Lower leg skin (tissue), 4 donors: ENCODE measurements around the gene CHD2. TPM values are rescaled to one million over a fixed set of nuclear protein-coding genes. Genes with fewer than 3 reads are reported as not detected.

Source experiments
- DNase-seq, 2 donors: peaks; one replicate each; pipeline ENCODE4 v3.0.0-alpha.2; 2019; ENCODE audit warnings: low spot score in 2 of 2
- H3K4me3 ChIP-seq: fragments of 200-600 bp; sonication (generic); 2 replicates; pipeline ENCODE4 v1.5.1; 2017; ENCODE audit warnings: mild to moderate bottlenecking, low read depth; ENCODE audit not compliant: poor library complexity, severe bottlenecking
- POLR2A ChIP-seq, 2 donors: fragments of 450-650 bp; IDR thresholded peaks; one replicate each; pipeline ENCODE4 v1.6.1; 2016 to 2017; ENCODE audit warnings: antibody characterized with exemption in 2 of 2, mild to moderate bottlenecking in 1 of 2, moderate library complexity in 1 of 2
- WGBS, 2 donors: methylation state at CpG; one replicate each; pipeline ENCODE4 v1.1.5; 2018; 5-methylcytosine and 5-hydroxymethylcytosine counted together
- intact Hi-C: fragments of 100-400 bp; cut with DNase I; formaldehyde crosslinking; loops from one replicate; pipeline ENCODE4 v1.15.0; 2023; ENCODE audit warnings: low total_unique reads
- total RNA-seq, 4 donors: library from RNA; depleted of rRNA; stranded (reverse); fragments of >200 nt; gene quantifications; one replicate each; pipeline ENCODE4 v1.1.0, GENCODE V29; 2016
- TF ChIP-seq, protein P1 (sequence below), 3 donors: fragments of 450-650 bp; IDR thresholded peaks; one replicate each; pipeline ENCODE4 v1.5.1; 2016; ENCODE audit warnings: antibody characterized with exemption in 3 of 3, mild to moderate bottlenecking in 3 of 3, moderate library complexity in 2 of 3

Gene CHD2
- total RNA-seq, 4 donors from 2014 or later: 75.8 to 175 (median 88.6) TPM

DNA sequence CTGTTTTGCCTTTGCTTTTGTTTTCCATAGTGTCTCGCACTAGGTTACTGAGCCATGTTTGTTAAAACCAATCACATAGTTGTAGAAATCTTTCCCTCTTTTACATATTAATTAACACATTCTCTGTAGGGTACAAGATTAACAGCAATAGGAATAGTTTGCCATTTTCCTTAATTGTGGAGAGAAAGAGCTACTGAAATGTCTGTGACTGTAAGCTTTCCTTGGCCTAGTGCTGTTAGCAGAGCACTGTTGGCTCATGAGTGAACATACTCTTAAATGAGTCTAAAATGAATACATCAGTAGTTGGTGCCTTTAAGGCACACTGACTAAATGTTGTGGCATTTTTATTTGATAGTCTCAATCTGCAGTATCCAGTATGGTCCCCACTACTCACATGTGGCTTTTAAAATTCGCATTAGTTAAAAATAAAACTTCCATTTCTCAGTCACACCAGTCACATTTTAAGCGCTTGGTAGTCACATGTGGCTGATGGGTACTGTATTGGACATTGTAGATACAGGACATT, 28.2 kb downstream of the CHD2 start:
- intact Hi-C loops: no loop called here
- TF ChIP-seq POLR2A (IDR thresholded peaks at IDR 0.05): no peak
- TF ChIP-seq, protein P1, sequence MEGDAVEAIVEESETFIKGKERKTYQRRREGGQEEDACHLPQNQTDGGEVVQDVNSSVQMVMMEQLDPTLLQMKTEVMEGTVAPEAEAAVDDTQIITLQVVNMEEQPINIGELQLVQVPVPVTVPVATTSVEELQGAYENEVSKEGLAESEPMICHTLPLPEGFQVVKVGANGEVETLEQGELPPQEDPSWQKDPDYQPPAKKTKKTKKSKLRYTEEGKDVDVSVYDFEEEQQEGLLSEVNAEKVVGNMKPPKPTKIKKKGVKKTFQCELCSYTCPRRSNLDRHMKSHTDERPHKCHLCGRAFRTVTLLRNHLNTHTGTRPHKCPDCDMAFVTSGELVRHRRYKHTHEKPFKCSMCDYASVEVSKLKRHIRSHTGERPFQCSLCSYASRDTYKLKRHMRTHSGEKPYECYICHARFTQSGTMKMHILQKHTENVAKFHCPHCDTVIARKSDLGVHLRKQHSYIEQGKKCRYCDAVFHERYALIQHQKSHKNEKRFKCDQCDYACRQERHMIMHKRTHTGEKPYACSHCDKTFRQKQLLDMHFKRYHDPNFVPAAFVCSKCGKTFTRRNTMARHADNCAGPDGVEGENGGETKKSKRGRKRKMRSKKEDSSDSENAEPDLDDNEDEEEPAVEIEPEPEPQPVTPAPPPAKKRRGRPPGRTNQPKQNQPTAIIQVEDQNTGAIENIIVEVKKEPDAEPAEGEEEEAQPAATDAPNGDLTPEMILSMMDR (IDR thresholded peaks at IDR 0.05): no peak
- DNase-seq: no peak
- 89 to 97% methylated on average over 3 of the region's 3 CpGs for WGBS, 2 donors
- no peak overlapping the region for H3K4me3 ChIP-seq

DNA sequence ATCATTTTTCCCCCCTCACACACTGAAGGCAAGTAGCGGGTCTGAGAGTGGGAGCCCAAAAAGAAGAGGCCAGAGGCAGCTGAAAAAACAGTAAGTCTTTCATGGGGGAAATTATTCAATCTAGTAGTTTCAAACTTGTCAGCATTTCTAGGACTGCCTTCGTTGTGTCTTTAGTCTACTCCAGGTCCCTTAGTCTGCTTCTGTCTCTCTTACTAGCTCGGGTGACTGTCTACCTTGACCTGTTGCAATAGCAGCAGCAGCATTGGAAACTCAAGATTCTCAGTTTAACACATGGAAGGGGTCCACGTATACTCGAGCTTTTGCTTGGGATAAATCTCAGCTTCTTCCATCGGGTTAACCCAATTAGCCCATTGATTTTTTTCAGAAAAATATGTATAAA, 28.9 kb downstream of the CHD2 start:
- TF ChIP-seq, protein P1 (IDR thresholded peaks at IDR 0.05): no peak
- TF ChIP-seq POLR2A (IDR thresholded peaks at IDR 0.05): no peak
- 89 to 90% methylated on average over 6 of the region's 6 CpGs for WGBS, 2 donors
- no peak overlapping the region for H3K4me3 ChIP-seq
- no peak for DNase-seq
- intact Hi-C loops: no loop called here

GRCh38 chr15:92930054-92930621, 30.0 kb downstream of the CHD2 start:
- no peak for DNase-seq
- WGBS, 2 donors: 43 to 73% methylated on average over 3 of the region's 3 CpGs
- TF ChIP-seq POLR2A (IDR thresholded peaks at IDR 0.05): no peak
- TF ChIP-seq, protein P1 (IDR thresholded peaks at IDR 0.05): no peak
- intact Hi-C loops: no loop called here
- H3K4me3 ChIP-seq: no peak overlapping the region

DNA sequence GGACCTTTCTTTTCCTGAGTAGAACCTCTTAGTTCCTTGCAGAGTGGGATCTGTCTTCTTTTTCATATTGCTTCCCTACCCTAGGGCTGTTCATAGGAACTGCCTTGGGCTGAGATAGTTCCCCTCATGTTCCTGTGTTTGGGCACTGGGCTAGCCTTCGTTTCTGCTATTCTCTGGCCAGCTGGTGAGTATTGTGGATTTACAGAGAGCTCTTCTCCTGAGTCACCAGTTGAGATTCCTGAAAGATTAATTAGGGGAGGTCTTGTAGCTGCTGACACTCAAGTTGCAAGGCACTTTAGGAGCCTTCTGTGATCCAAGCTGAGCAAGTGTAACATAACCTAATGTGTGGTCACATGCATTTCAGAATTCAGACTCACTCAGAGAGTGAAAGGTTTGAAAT, 30.7 kb downstream of the CHD2 start:
- no peak overlapping the region for H3K4me3 ChIP-seq
- 18 to 37% methylated on average over 1 of the region's 1 CpG for WGBS, 2 donors
- TF ChIP-seq, protein P1 (IDR thresholded peaks at IDR 0.05): no peak
- no peak for TF ChIP-seq POLR2A (IDR thresholded peaks at IDR 0.05)
- intact Hi-C loops: no loop called here
- no peak for DNase-seq

GRCh38 chr15:92932946-92933649, 33.0 kb downstream of the CHD2 start:
- intact Hi-C loops: no loop called here
- no peak overlapping the region for H3K4me3 ChIP-seq
- TF ChIP-seq, protein P1 (IDR thresholded peaks at IDR 0.05): no peak
- no peak for TF ChIP-seq POLR2A (IDR thresholded peaks at IDR 0.05)
- 91 to 96% methylated on average over 8 of the region's 8 CpGs for WGBS, 2 donors
- DNase-seq: no peak
